Testis (tissue), 2 donors: ENCODE measurements around the gene HPN.

Source experiments
- POLR2A ChIP-seq: fragments of 450-650 bp; IDR thresholded peaks from one replicate; pipeline ENCODE4 v1.6.1; 2017; ENCODE audit warnings: antibody characterized with exemption, mild to moderate bottlenecking, moderate library complexity
- TF ChIP-seq, protein P1 (sequence below), 3 experiments: fragments of 450-650 bp in 2 of 3; fragments of 200-600 bp in 1 of 3; sonication (generic) in 1 of 3; IDR thresholded peaks; one replicate each; pipeline ENCODE4 v1.5.1; 2016 to 2019; ENCODE audit warnings: antibody characterized with exemption in 3 of 3, mild to moderate bottlenecking in 2 of 3, moderate library complexity in 1 of 3

- TF ChIP-seq, protein P1, sequence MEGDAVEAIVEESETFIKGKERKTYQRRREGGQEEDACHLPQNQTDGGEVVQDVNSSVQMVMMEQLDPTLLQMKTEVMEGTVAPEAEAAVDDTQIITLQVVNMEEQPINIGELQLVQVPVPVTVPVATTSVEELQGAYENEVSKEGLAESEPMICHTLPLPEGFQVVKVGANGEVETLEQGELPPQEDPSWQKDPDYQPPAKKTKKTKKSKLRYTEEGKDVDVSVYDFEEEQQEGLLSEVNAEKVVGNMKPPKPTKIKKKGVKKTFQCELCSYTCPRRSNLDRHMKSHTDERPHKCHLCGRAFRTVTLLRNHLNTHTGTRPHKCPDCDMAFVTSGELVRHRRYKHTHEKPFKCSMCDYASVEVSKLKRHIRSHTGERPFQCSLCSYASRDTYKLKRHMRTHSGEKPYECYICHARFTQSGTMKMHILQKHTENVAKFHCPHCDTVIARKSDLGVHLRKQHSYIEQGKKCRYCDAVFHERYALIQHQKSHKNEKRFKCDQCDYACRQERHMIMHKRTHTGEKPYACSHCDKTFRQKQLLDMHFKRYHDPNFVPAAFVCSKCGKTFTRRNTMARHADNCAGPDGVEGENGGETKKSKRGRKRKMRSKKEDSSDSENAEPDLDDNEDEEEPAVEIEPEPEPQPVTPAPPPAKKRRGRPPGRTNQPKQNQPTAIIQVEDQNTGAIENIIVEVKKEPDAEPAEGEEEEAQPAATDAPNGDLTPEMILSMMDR (IDR thresholded peaks at IDR 0.05) = no peak
- no peak for TF ChIP-seq POLR2A
Observed at GRCh38 chr19:35099897-35100275, 58.4 kb downstream of the HPN start.
